ENCODE results near the gene SYNE2.

- TF ChIP-seq CTCF (IDR thresholded peaks at IDR 0.05; ENCODE audit: insufficient read depth, low read length, poor library complexity, severe bottlenecking), result no peak
- TF ChIP-seq EZH2phosphoT487 (conservative IDR thresholded peaks at IDR 0.05; ENCODE audit: low read length), result no peak
These were observed 326.0 kb downstream of the SYNE2 start for GRCh38 chr14:64178814-64179213.

All from SU-DHL-6 (cell line).